Liver (tissue), 9 donors: ENCODE data around the gene LKAAEAR1. TPM values are rescaled to one million over a fixed set of nuclear protein-coding genes. Genes with fewer than 3 reads are reported as not detected.

Experiments used
- DNase-seq: peaks from one replicate; pipeline ENCODE4 v3.0.0-alpha.2; 2017; ENCODE audit warnings: low spot score
- H3K27ac ChIP-seq, 2 donors: one replicate each; pipeline ENCODE4 v1.7.0; 2013; ENCODE audit warnings: inconsistent platforms in 2 of 2, low read length in 2 of 2, control low read depth in 1 of 2, low read depth in 1 of 2, mild to moderate bottlenecking in 1 of 2
- H3K27me3 ChIP-seq, 4 donors: one replicate each; pipeline versions ENCODE4 v1.6.1 to v1.7.0; 2013; ENCODE audit warnings: low read length in 3 of 4, inconsistent platforms in 1 of 4, mild to moderate bottlenecking in 1 of 4, moderate library complexity in 1 of 4; ENCODE audit not compliant: control insufficient read depth in 4 of 4, insufficient read depth in 4 of 4
- H3K36me3 ChIP-seq, 4 donors: one replicate each; pipeline versions ENCODE4 v1.6.1 to v1.7.0; 2013; ENCODE audit warnings: low read length in 3 of 4, mild to moderate bottlenecking in 3 of 4, low read depth in 1 of 4, moderate library complexity in 1 of 4; ENCODE audit not compliant: control insufficient read depth in 4 of 4, insufficient read depth in 3 of 4
- H3K4me1 ChIP-seq, 4 donors: one replicate each; pipeline versions ENCODE4 v1.6.1 to v1.7.0; 2013; ENCODE audit warnings: low read length in 3 of 4, mild to moderate bottlenecking in 3 of 4, moderate library complexity in 1 of 4; ENCODE audit not compliant: control insufficient read depth in 4 of 4, insufficient read depth in 4 of 4
- H3K4me3 ChIP-seq, 3 donors: one replicate each; pipeline versions ENCODE4 v1.6.1 to v1.7.0; 2013; ENCODE audit warnings: low read length in 3 of 3, control low read depth in 1 of 3, low read depth in 1 of 3, mild to moderate bottlenecking in 1 of 3
- H3K9ac ChIP-seq, 2 donors: one replicate each; pipeline ENCODE4 v1.7.0; 2013; ENCODE audit warnings: low read length in 2 of 2, mild to moderate bottlenecking in 2 of 2, moderate library complexity in 2 of 2, control low read depth in 1 of 2, low read depth in 1 of 2
- H3K9me3 ChIP-seq, 4 donors: one replicate each; pipeline versions ENCODE4 v1.6.1 to v1.7.0; 2013; ENCODE audit warnings: low read length in 3 of 4; ENCODE audit not compliant: control insufficient read depth in 4 of 4
- EGR1 ChIP-seq, 2 donors: IDR thresholded peaks; 2 replicates each; pipeline ENCODE4 v1.6.1; 2016 to 2018; ENCODE audit warnings: antibody characterized with exemption in 2 of 2, low read depth in 2 of 2
- FOXA1 ChIP-seq: IDR thresholded peaks from 2 replicates; pipeline ENCODE4 v1.6.1; 2016; ENCODE audit warnings: antibody characterized with exemption
- FOXA2 ChIP-seq: IDR thresholded peaks from 2 replicates; pipeline ENCODE4 v1.6.1; 2016; ENCODE audit warnings: antibody characterized with exemption
- GABPA ChIP-seq, 2 donors: IDR thresholded peaks in 1 of 2; conservative IDR thresholded peaks in 1 of 2; 2 replicates each; pipeline ENCODE4 v1.6.1; 2016; ENCODE audit warnings: antibody characterized with exemption in 2 of 2, mild to moderate bottlenecking in 1 of 2, moderate library complexity in 1 of 2
- HNF4A ChIP-seq, 2 donors: conservative IDR thresholded peaks; 2 replicates each; pipeline ENCODE4 v1.6.1; 2016; ENCODE audit warnings: antibody characterized with exemption in 2 of 2, mild to moderate bottlenecking in 2 of 2
- HNF4G ChIP-seq: IDR thresholded peaks from 2 replicates; pipeline ENCODE4 v1.6.1; 2016; ENCODE audit warnings: antibody characterized with exemption
- JUND ChIP-seq, 2 donors: IDR thresholded peaks; 2 replicates each; pipeline ENCODE4 v1.6.1; 2016; ENCODE audit warnings: antibody characterized with exemption in 2 of 2
- NR2F2 ChIP-seq: IDR thresholded peaks from 2 replicates; pipeline ENCODE4 v1.6.1; 2016; ENCODE audit warnings: antibody characterized with exemption
- RAD21 ChIP-seq, 2 donors: IDR thresholded peaks; 2 replicates each; pipeline ENCODE4 v1.6.1; 2016; ENCODE audit warnings: antibody characterized with exemption in 2 of 2, mild to moderate bottlenecking in 2 of 2
- REST ChIP-seq: IDR thresholded peaks from 2 replicates; pipeline ENCODE4 v1.6.1; 2016; ENCODE audit warnings: antibody characterized with exemption, mild to moderate bottlenecking
- RXRA ChIP-seq, 2 donors: IDR thresholded peaks; 2 replicates each; pipeline ENCODE4 v1.6.1; 2017 to 2018; ENCODE audit warnings: antibody characterized with exemption in 2 of 2, mild to moderate bottlenecking in 1 of 2
- SP1 ChIP-seq: IDR thresholded peaks from 2 replicates; pipeline ENCODE4 v1.6.1; 2018; ENCODE audit warnings: antibody characterized with exemption, mild to moderate bottlenecking
- TAF1 ChIP-seq: conservative IDR thresholded peaks from 2 replicates; pipeline ENCODE4 v1.6.1; 2016; ENCODE audit warnings: antibody characterized with exemption, mild to moderate bottlenecking
- YY1 ChIP-seq: IDR thresholded peaks from 2 replicates; pipeline ENCODE4 v1.6.1; 2016; ENCODE audit warnings: antibody characterized with exemption, mild to moderate bottlenecking
- ZBTB33 ChIP-seq: IDR thresholded peaks from 2 replicates; pipeline ENCODE4 v1.6.1; 2016; ENCODE audit warnings: antibody characterized with exemption
- WGBS: extraction: QIAGEN DNeasy Blood & Tissue Kit; methylation state at CpG from one replicate; pipeline ENCODE4 v1.1.7; 2013; 5-methylcytosine and 5-hydroxymethylcytosine counted together
- polyA plus RNA-seq, 2 donors: library from polyadenylated mRNA; stranded (reverse) in 1 of 2; unstranded in 1 of 2; fragments of 200-250 nt in 1 of 2; fragments of >200 nt in 1 of 2; fragmentation: Nextera tagmentation in 1 of 2; extraction: Ambion mirVana in 1 of 2; gene quantifications; one replicate each; pipeline versions ENCODE4 v1.2.1 to v1.2.3, GENCODE V29; 2013 to 2015
- total RNA-seq, 2 donors: library from RNA; depleted of rRNA; stranded (reverse); fragments of >200 nt; gene quantifications; one replicate each; pipeline ENCODE4 v1.2.3, GENCODE V29; 2014
- TF ChIP-seq, protein P1 (sequence below): IDR thresholded peaks from 2 replicates; pipeline ENCODE4 v1.6.1; 2016; ENCODE audit warnings: antibody characterized with exemption
- TF ChIP-seq, protein P2 (sequence below): fragments of 150-350 bp; IDR thresholded peaks from 2 replicates; pipeline ENCODE4 v1.5.1; 2017; ENCODE audit warnings: improper control_type of control experiment, low read depth, low read length; ENCODE audit not compliant: missing input control
- TF ChIP-seq, protein P3 (sequence below): IDR thresholded peaks from 2 replicates; pipeline ENCODE4 v1.6.1; 2016; ENCODE audit warnings: antibody characterized with exemption
- donor health status: healthy.
- donor health status: healthy.
- donor health status: healthy.
- donor health status: healthy.
- donor health status: healthy.

Gene LKAAEAR1
- total and polyA plus RNA-seq, 4 donors: 0.08 TPM; not detected in 3

DNA sequence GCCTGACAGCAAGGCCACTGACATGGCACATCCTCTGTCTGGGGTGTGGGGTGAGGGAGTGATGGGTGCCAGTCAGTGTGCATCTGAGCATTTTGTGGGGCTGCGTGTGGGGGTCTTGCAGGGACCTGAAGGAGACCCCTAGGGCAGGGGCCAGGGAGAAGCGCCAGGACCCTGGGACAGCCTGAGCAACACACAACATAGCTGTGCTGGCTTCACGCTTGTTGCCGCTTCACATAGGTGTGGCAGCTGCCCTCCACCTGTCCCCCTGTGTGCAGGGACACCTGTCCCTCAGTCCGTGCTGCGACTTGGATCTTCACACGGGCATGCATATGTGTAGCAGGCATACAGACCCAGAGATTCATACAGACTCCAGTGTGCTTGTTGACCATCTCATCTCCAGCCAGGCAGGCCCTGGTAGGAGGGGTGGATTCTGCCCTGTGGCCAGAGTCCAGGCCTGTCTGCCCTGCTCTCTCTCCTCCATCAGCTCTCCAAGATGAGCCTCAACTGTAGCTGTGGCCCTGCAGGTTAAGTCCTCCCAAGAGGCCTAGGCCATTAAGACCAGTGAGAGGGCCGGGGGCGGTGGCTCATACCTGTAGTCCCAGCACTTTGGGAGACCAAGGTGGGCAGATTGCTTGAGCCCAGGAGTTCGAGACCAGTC, 26.3 kb upstream of the LKAAEAR1 start:
- no peak overlapping the region for H3K9ac ChIP-seq
- no peak for DNase-seq
- no peak overlapping the region for H3K4me3 ChIP-seq
- no peaks in the 10 kb centered on the region for H3K4me1 ChIP-seq
- no peaks in the 10 kb centered on the region for H3K27me3 ChIP-seq
- no peak overlapping the region for H3K27ac ChIP-seq
- WGBS: 84% methylated on average over 10 of the region's 10 CpGs
- no peaks in the 10 kb centered on the region for H3K9me3 ChIP-seq
- H3K36me3 ChIP-seq: no peaks in the 10 kb centered on the region
- no peak for TF ChIP-seq EGR1 (IDR thresholded peaks at IDR 0.05; ENCODE audit: low read depth in 2 of 2)
- no peak for TF ChIP-seq ZBTB33
- TF ChIP-seq HNF4A (conservative IDR thresholded peaks at IDR 0.05): peak in 1 of 2 donors; percentile 8
- no peak for TF ChIP-seq GABPA (IDR thresholded peaks at IDR 0.05 in 1 of 2, conservative IDR thresholded peaks at IDR 0.05 in 1 of 2)

DNA sequence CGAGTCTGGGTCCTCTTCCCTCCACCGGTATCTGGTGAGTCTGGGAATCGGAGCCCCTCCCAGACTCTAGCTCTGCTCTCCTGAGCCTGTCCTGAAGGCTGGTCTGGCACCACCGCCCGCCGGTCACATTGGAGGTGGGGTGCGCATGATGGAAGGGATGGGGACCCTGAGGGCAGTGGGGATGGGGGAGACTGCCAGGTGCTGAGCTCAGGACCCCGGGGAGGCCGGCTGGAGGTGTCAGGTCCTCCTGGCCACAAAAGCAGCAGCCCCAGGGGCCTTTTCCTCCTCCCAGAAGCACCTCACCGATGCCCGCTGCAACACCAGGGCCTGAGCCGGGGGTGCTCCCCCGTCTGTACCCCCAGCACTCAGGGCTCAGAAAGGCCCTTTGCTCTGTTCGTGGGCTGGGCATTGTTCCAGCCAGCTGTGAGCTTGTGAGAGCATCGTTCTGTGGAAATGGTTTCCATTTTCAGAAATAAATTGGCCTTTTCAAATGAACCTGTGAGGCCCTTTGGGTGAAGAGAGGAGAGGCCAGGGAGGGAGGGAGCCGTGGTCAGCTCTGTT, 25.7 kb upstream of the LKAAEAR1 start:
- Histone ChIP-seq H3K9ac (no peak overlapping the region), H3K9me3 (no peaks in the 10 kb centered on the region), H3K36me3 (no peaks in the 10 kb centered on the region), H3K4me3 (no peak overlapping the region), H3K27ac (no peak overlapping the region), H3K27me3 (no peaks in the 10 kb centered on the region), H3K4me1 (no peaks in the 10 kb centered on the region)
- no peak for DNase-seq
- TF ChIP-seq RAD21 (IDR thresholded peaks at IDR 0.05) (no peak), REST (no peak), RXRA (IDR thresholded peaks at IDR 0.05) (no peak), FOXA2 (no peak), EGR1 (IDR thresholded peaks at IDR 0.05; ENCODE audit: low read depth in 2 of 2) (no peak), YY1 (no peak), NR2F2 (no peak), ZBTB33 (no peak), TAF1 (no peak), FOXA1 (no peak), JUND (IDR thresholded peaks at IDR 0.05) (no peak), SP1 (no peak), GABPA (IDR thresholded peaks at IDR 0.05 in 1 of 2, conservative IDR thresholded peaks at IDR 0.05 in 1 of 2) (no peak), HNF4G (no peak), HNF4A (conservative IDR thresholded peaks at IDR 0.05) (no peak)
- TF ChIP-seq, protein P1, sequence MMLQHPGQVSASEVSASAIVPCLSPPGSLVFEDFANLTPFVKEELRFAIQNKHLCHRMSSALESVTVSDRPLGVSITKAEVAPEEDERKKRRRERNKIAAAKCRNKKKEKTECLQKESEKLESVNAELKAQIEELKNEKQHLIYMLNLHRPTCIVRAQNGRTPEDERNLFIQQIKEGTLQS: no peak
- TF ChIP-seq, protein P2, sequence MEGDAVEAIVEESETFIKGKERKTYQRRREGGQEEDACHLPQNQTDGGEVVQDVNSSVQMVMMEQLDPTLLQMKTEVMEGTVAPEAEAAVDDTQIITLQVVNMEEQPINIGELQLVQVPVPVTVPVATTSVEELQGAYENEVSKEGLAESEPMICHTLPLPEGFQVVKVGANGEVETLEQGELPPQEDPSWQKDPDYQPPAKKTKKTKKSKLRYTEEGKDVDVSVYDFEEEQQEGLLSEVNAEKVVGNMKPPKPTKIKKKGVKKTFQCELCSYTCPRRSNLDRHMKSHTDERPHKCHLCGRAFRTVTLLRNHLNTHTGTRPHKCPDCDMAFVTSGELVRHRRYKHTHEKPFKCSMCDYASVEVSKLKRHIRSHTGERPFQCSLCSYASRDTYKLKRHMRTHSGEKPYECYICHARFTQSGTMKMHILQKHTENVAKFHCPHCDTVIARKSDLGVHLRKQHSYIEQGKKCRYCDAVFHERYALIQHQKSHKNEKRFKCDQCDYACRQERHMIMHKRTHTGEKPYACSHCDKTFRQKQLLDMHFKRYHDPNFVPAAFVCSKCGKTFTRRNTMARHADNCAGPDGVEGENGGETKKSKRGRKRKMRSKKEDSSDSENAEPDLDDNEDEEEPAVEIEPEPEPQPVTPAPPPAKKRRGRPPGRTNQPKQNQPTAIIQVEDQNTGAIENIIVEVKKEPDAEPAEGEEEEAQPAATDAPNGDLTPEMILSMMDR: no peak
- TF ChIP-seq, protein P3, sequence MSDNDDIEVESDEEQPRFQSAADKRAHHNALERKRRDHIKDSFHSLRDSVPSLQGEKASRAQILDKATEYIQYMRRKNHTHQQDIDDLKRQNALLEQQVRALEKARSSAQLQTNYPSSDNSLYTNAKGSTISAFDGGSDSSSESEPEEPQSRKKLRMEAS: no peak
- WGBS: 80% methylated on average over 16 of the region's 16 CpGs
